H9 (cell line): Measurements from ENCODE around the gene HOXB6. TPM values are rescaled to one million over a fixed set of nuclear protein-coding genes. Genes with fewer than 3 reads are reported as not detected.
A peak's percentile ranks its signal among the peaks of the same experiment; 100 is the strongest.

Experiments used
- DNase-seq: peaks from one replicate; pipeline ENCODE4 v3.0.0-alpha.2; 2017
- H2AFZ ChIP-seq: one replicate; pipeline ENCODE4 v1.6.1; 2013; ENCODE audit warnings: mild to moderate bottlenecking, low read length, control low read depth, moderate library complexity
- H2AK5ac ChIP-seq: 2 replicates; pipeline ENCODE4 v1.6.1; 2013; ENCODE audit warnings: low read length, control low read depth, mixed read lengths; ENCODE audit not compliant: insufficient read length
- H2BK120ac ChIP-seq: one replicate; pipeline ENCODE4 v1.6.1; 2013; ENCODE audit warnings: low read depth, mild to moderate bottlenecking, low read length, control low read depth, inconsistent platforms; ENCODE audit not compliant: poor library complexity, severe bottlenecking
- H2BK12ac ChIP-seq: 2 replicates; pipeline ENCODE4 v1.6.1; 2013; ENCODE audit warnings: low read length, control low read depth, mixed read lengths, low read depth; ENCODE audit not compliant: insufficient read length
- H2BK15ac ChIP-seq: 2 replicates; pipeline ENCODE4 v1.6.1; 2013; ENCODE audit warnings: low read depth, low read length, control low read depth
- H2BK20ac ChIP-seq: one replicate; pipeline ENCODE4 v1.6.1; 2013; ENCODE audit warnings: low read depth, mild to moderate bottlenecking, low read length, control low read depth, inconsistent platforms; ENCODE audit not compliant: poor library complexity, severe bottlenecking
- H2BK5ac ChIP-seq: 2 replicates; pipeline ENCODE4 v1.6.1; 2013; ENCODE audit warnings: low read length, control low read depth, mixed read lengths; ENCODE audit not compliant: insufficient read length
- H3K14ac ChIP-seq: 2 replicates; pipeline ENCODE4 v1.6.1; 2013; ENCODE audit warnings: low read length, control low read depth; ENCODE audit not compliant: insufficient read depth
- H3K18ac ChIP-seq: 2 replicates; pipeline ENCODE4 v1.6.1; 2013; ENCODE audit warnings: low read depth, mild to moderate bottlenecking, mixed read lengths, low read length, control low read depth; ENCODE audit not compliant: insufficient read length
- H3K23ac ChIP-seq: 2 replicates; pipeline ENCODE4 v1.6.1; 2013; ENCODE audit warnings: low read length, control low read depth, mixed read lengths, low read depth; ENCODE audit not compliant: insufficient read length
- H3K23me2 ChIP-seq: 2 replicates; pipeline ENCODE4 v1.6.1; 2013; ENCODE audit warnings: low read depth, mild to moderate bottlenecking, mixed read lengths, low read length, control low read depth; ENCODE audit not compliant: insufficient read length, poor library complexity, severe bottlenecking
- H3K27ac ChIP-seq: 2 replicates; pipeline ENCODE4 v1.5.1; 2013; ENCODE audit warnings: low read length, control low read depth, mixed read lengths, low read depth; ENCODE audit not compliant: insufficient read length
- H3K27me3 ChIP-seq: 2 replicates; pipeline ENCODE4 v1.6.1; 2013; ENCODE audit warnings: low read length, control low read depth, inconsistent platforms; ENCODE audit not compliant: insufficient read depth
- H3K4ac ChIP-seq: 2 replicates; pipeline ENCODE4 v1.6.1; 2013; ENCODE audit warnings: low read depth, mild to moderate bottlenecking, control low read depth, inconsistent platforms, low read length, moderate library complexity
- H3K4me1 ChIP-seq: 2 replicates; pipeline ENCODE4 v1.6.1; 2013; ENCODE audit warnings: low read length, control low read depth, inconsistent platforms; ENCODE audit not compliant: insufficient read depth
- H3K4me2 ChIP-seq: 2 replicates; pipeline ENCODE4 v1.6.1; 2013; ENCODE audit warnings: low read length, control low read depth, mixed read lengths; ENCODE audit not compliant: insufficient read length, insufficient read depth
- H3K56ac ChIP-seq: 2 replicates; pipeline ENCODE4 v1.6.1; 2013; ENCODE audit warnings: low read depth, mild to moderate bottlenecking, mixed read lengths, low read length, control low read depth; ENCODE audit not compliant: insufficient read length
- H3K79me1 ChIP-seq: 2 replicates; pipeline ENCODE4 v1.6.1; 2013; ENCODE audit warnings: low read depth, mild to moderate bottlenecking, moderate library complexity, low read length, control low read depth, inconsistent platforms; ENCODE audit not compliant: insufficient read depth, poor library complexity, severe bottlenecking
- H3K79me2 ChIP-seq: 2 replicates; pipeline ENCODE4 v1.6.1; 2013; ENCODE audit warnings: low read length, control low read depth, inconsistent platforms; ENCODE audit not compliant: insufficient read depth
- H3K9ac ChIP-seq: 2 replicates; pipeline ENCODE4 v1.6.1; 2013; ENCODE audit warnings: low read length, control low read depth, mixed read lengths; ENCODE audit not compliant: insufficient read length; ENCODE audit errors: extremely low read depth
- H3K9me3 ChIP-seq: one replicate; pipeline ENCODE4 v1.6.1; 2013; ENCODE audit warnings: low read depth, low read length, inconsistent platforms; ENCODE audit not compliant: control insufficient read depth
- H3T11ph ChIP-seq: one replicate; pipeline ENCODE4 v1.6.1; 2013; ENCODE audit warnings: mild to moderate bottlenecking, low read length, control low read depth, inconsistent platforms
- H4K20me1 ChIP-seq: one replicate; pipeline ENCODE4 v1.6.1; 2013; ENCODE audit not compliant: control insufficient read depth, insufficient read length, insufficient read depth
- H4K5ac ChIP-seq: 2 replicates; pipeline ENCODE4 v1.6.1; 2013; ENCODE audit warnings: low read depth, mild to moderate bottlenecking, mixed read lengths, low read length, control low read depth; ENCODE audit not compliant: insufficient read length
- H4K8ac ChIP-seq: replicated peaks from 2 replicates; pipeline ENCODE4 v1.6.1; 2013; ENCODE audit warnings: low read length, control low read depth, mixed read lengths, low read depth; ENCODE audit not compliant: insufficient read length
- H4K91ac ChIP-seq: 2 replicates; pipeline ENCODE4 v1.6.1; 2013; ENCODE audit warnings: low read depth, mild to moderate bottlenecking, moderate library complexity, mixed read lengths, low read length, control low read depth; ENCODE audit not compliant: insufficient read length
- H3K27ac Mint-ChIP-seq, 3 experiments: 2 replicates in 2 of 3; 3 replicates in 1 of 3; pipeline ENCODE4 v1.8.0; 2020 to 2021; ENCODE audit warnings: mixed read lengths in 3 of 3, mild to moderate bottlenecking in 1 of 3, moderate library complexity in 1 of 3
- H3K27me3 Mint-ChIP-seq: 2 replicates; pipeline ENCODE4 v1.8.0; 2021; ENCODE audit warnings: low read depth, mild to moderate bottlenecking, moderate library complexity, mixed read lengths
- H3K36me3 Mint-ChIP-seq, 3 experiments: 2 replicates in 2 of 3; 3 replicates in 1 of 3; pipeline ENCODE4 v1.8.0; 2020 to 2021; ENCODE audit warnings: low read depth in 3 of 3, mixed read lengths in 3 of 3; ENCODE audit not compliant: insufficient read depth in 1 of 3
- H3K4me1 Mint-ChIP-seq, 2 experiments: 2 replicates each; pipeline ENCODE4 v1.8.0; 2020; ENCODE audit warnings: mixed read lengths in 2 of 2
- H3K4me3 Mint-ChIP-seq, 2 experiments: 2 replicates in 1 of 2; 3 replicates in 1 of 2; pipeline ENCODE4 v1.8.0; 2020 to 2021; ENCODE audit warnings: mild to moderate bottlenecking in 2 of 2, mixed read lengths in 2 of 2, moderate library complexity in 1 of 2
- H3K9me3 Mint-ChIP-seq, 2 experiments: 2 replicates in 1 of 2; 3 replicates in 1 of 2; pipeline ENCODE4 v1.8.0; 2020; ENCODE audit warnings: mild to moderate bottlenecking in 2 of 2, mixed read lengths in 2 of 2, moderate library complexity in 1 of 2
- WGBS: extraction: QIAGEN DNeasy Blood & Tissue Kit; methylation state at CpG from one replicate; pipeline ENCODE4 v1.1.7; 2013; ENCODE audit warnings: missing lambda C conversion rate, low lambda C conversion rate, mixed read lengths; ENCODE audit not compliant: insufficient read length; ENCODE audit errors: extremely low coverage; 5-methylcytosine and 5-hydroxymethylcytosine counted together
- total RNA-seq: library from RNA; stranded (reverse); gene quantifications from 2 replicates; pipeline ENCODE4 v1.2.1, GENCODE V29; 2021
- TF ChIP-seq, protein P1 (sequence below): fragments of 200-600 bp; sonication (generic); conservative IDR thresholded peaks from 3 replicates; pipeline ENCODE4 v1.8.0; 2021; ENCODE audit warnings: antibody characterized with exemption, mild to moderate bottlenecking

HOXB6 gene
- total RNA-seq, 1 experiment from 2014 or later: not detected

GRCh38 chr17:48630925-48631692 lies 26.3 kb upstream of the HOXB6 start:
- H4K91ac ChIP-seq: no peak overlapping the region
- TF ChIP-seq, protein P1, sequence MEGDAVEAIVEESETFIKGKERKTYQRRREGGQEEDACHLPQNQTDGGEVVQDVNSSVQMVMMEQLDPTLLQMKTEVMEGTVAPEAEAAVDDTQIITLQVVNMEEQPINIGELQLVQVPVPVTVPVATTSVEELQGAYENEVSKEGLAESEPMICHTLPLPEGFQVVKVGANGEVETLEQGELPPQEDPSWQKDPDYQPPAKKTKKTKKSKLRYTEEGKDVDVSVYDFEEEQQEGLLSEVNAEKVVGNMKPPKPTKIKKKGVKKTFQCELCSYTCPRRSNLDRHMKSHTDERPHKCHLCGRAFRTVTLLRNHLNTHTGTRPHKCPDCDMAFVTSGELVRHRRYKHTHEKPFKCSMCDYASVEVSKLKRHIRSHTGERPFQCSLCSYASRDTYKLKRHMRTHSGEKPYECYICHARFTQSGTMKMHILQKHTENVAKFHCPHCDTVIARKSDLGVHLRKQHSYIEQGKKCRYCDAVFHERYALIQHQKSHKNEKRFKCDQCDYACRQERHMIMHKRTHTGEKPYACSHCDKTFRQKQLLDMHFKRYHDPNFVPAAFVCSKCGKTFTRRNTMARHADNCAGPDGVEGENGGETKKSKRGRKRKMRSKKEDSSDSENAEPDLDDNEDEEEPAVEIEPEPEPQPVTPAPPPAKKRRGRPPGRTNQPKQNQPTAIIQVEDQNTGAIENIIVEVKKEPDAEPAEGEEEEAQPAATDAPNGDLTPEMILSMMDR: no peak
- no peak overlapping the region for H2BK20ac ChIP-seq
- H3K56ac ChIP-seq: no peak overlapping the region
- no peak overlapping the region for H2AFZ ChIP-seq
- H3K23me2 ChIP-seq: no peaks in the 10 kb centered on the region
- no peak overlapping the region for H2BK120ac ChIP-seq
- no CpG with 5 or more reads among the region's 15 CpGs for WGBS
- H3K27ac Mint-ChIP-seq: no peak overlapping the region; a peak in 1 of 7 replicates
- H3K9ac ChIP-seq: no peak overlapping the region
- no peak overlapping the region for H2BK5ac ChIP-seq
- H3K27me3 ChIP-seq: peaks cover 99% of the 10 kb centered on the region
- H3K4me1 ChIP-seq: no peaks in the 10 kb centered on the region; the same call in none of the 2 replicates
- no peak overlapping the region for H3K4me3 Mint-ChIP-seq
- H3K36me3 Mint-ChIP-seq: peaks cover 0 to 1% (median 0%) of the 10 kb centered on the region in 3 experiments; a peak in 2 of 7 replicates
- H3K27me3 Mint-ChIP-seq: peaks cover 100% of the 10 kb centered on the region
- no peak overlapping the region for H3K18ac ChIP-seq
- H3K4me2 ChIP-seq: no peak overlapping the region
- H3K4me1 Mint-ChIP-seq: peaks cover 3 to 9% of the 10 kb centered on the region in 2 experiments; a peak in 3 of 4 replicates
- no peak overlapping the region for H3K4ac ChIP-seq
- no peak overlapping the region for H3T11ph ChIP-seq
- H3K79me1 ChIP-seq: no peaks in the 10 kb centered on the region
- no peak overlapping the region for H2AK5ac ChIP-seq
- H4K5ac ChIP-seq: no peak overlapping the region
- peak; percentile 38 for DNase-seq
- H3K23ac ChIP-seq: no peak overlapping the region
- no peaks in the 10 kb centered on the region for H4K20me1 ChIP-seq
- peaks cover 4 to 17% of the 10 kb centered on the region in 2 experiments for H3K9me3 Mint-ChIP-seq
- H4K8ac ChIP-seq: no peak overlapping the region
- H3K9me3 ChIP-seq: no peaks in the 10 kb centered on the region
- no peak overlapping the region for H3K27ac ChIP-seq
- no peaks in the 10 kb centered on the region; the same call in 1 of the 2 replicates for H3K79me2 ChIP-seq
- H2BK15ac ChIP-seq: no peak overlapping the region
- no peak overlapping the region for H2BK12ac ChIP-seq
- H3K14ac ChIP-seq: no peak overlapping the region
